B cell (primary cell): ENCODE measurements around the gene SNX19.

ENCODE experiments used
- EZH2 ChIP-seq: IDR thresholded peaks from 2 replicates; pipeline ENCODE4 v1.6.1; 2012; ENCODE audit warnings: borderline replicate concordance, low read depth, mild to moderate bottlenecking, moderate library complexity, low read length; ENCODE audit not compliant: insufficient read depth, poor library complexity, severe bottlenecking
- TF ChIP-seq, protein P1 (sequence below): fragments of 200-600 bp; IDR thresholded peaks from one replicate; pipeline ENCODE4 v1.8.0; 2022; ENCODE audit warnings: antibody characterized with exemption, mild to moderate bottlenecking

DNA sequence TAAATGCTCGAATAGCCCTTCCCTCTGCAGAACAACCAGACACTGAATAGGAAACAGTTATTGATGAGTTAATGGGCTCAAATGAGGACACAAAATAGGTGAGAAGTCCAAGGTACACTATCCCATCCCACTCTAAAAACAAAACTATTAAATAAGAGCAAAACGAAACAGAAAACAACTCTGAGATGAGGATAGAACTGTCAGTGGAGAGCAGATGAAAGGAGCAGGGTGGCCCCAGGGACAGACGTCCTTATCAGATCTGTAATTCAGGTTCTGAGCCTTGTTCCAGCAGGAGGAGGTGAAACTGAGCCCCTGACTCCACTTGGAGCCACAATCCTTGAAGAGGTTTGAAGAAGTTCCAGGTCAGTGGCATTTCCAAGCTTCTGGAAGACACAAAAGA lies 8.5 kb upstream of the SNX19 start:
- TF ChIP-seq, protein P1, sequence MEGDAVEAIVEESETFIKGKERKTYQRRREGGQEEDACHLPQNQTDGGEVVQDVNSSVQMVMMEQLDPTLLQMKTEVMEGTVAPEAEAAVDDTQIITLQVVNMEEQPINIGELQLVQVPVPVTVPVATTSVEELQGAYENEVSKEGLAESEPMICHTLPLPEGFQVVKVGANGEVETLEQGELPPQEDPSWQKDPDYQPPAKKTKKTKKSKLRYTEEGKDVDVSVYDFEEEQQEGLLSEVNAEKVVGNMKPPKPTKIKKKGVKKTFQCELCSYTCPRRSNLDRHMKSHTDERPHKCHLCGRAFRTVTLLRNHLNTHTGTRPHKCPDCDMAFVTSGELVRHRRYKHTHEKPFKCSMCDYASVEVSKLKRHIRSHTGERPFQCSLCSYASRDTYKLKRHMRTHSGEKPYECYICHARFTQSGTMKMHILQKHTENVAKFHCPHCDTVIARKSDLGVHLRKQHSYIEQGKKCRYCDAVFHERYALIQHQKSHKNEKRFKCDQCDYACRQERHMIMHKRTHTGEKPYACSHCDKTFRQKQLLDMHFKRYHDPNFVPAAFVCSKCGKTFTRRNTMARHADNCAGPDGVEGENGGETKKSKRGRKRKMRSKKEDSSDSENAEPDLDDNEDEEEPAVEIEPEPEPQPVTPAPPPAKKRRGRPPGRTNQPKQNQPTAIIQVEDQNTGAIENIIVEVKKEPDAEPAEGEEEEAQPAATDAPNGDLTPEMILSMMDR = no peak
- no peak for TF ChIP-seq EZH2
